Chondrocyte (in vitro differentiated cells): ENCODE results near the gene USHBP1. TPM values are rescaled to one million over a fixed set of nuclear protein-coding genes. Genes with fewer than 3 reads are reported as not detected.
A peak's percentile ranks its signal among the peaks of the same experiment; 100 is the strongest.

Experiments
- DNase-seq: peaks from one replicate; pipeline ENCODE4 v3.0.0; 2021; ENCODE audit warnings: mixed read lengths, low spot score
- H3K27ac Mint-ChIP-seq: one replicate; pipeline ENCODE4 v1.8.0; 2021; ENCODE audit warnings: mild to moderate bottlenecking, moderate library complexity, mixed read lengths; ENCODE audit not compliant: unreplicated experiment
- H3K27me3 Mint-ChIP-seq: 2 replicates; pipeline ENCODE4 v1.8.0; 2021; ENCODE audit warnings: low read depth, mixed read lengths
- H3K36me3 Mint-ChIP-seq: 2 replicates; pipeline ENCODE4 v1.8.0; 2021; ENCODE audit warnings: low read depth, mixed read lengths
- H3K4me1 Mint-ChIP-seq: 2 replicates; pipeline ENCODE4 v1.8.0; 2021; ENCODE audit warnings: low read depth, mild to moderate bottlenecking, mixed read lengths
- H3K4me3 Mint-ChIP-seq: one replicate; pipeline ENCODE4 v1.8.0; 2021; ENCODE audit warnings: mild to moderate bottlenecking, moderate library complexity, mixed read lengths; ENCODE audit not compliant: unreplicated experiment
- H3K9me3 Mint-ChIP-seq: 2 replicates; pipeline ENCODE4 v1.8.0; 2021; ENCODE audit warnings: low read depth, mixed read lengths
- total RNA-seq: library from RNA; stranded (reverse); gene quantifications from 3 replicates; pipeline ENCODE4 v1.2.1, GENCODE V29; 2021
- TF ChIP-seq, protein P1 (sequence below): fragments of 200-600 bp; sonication (generic); IDR thresholded peaks from 2 replicates; pipeline ENCODE4 v1.5.0; 2021; ENCODE audit warnings: antibody characterized with exemption, mild to moderate bottlenecking, moderate library complexity

USHBP1 gene
- total RNA-seq, 1 donor from 2014 or later = not detected

- peaks cover 54% of the 10 kb centered on the region for H3K4me1 Mint-ChIP-seq
- peaks cover 2% of the 10 kb centered on the region for H3K36me3 Mint-ChIP-seq
- peak within 1 kb of the TSS; percentile 90 for H3K27ac Mint-ChIP-seq
- H3K27me3 Mint-ChIP-seq = no peaks in the 10 kb centered on the region
- TF ChIP-seq, protein P1, sequence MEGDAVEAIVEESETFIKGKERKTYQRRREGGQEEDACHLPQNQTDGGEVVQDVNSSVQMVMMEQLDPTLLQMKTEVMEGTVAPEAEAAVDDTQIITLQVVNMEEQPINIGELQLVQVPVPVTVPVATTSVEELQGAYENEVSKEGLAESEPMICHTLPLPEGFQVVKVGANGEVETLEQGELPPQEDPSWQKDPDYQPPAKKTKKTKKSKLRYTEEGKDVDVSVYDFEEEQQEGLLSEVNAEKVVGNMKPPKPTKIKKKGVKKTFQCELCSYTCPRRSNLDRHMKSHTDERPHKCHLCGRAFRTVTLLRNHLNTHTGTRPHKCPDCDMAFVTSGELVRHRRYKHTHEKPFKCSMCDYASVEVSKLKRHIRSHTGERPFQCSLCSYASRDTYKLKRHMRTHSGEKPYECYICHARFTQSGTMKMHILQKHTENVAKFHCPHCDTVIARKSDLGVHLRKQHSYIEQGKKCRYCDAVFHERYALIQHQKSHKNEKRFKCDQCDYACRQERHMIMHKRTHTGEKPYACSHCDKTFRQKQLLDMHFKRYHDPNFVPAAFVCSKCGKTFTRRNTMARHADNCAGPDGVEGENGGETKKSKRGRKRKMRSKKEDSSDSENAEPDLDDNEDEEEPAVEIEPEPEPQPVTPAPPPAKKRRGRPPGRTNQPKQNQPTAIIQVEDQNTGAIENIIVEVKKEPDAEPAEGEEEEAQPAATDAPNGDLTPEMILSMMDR = no peak
- peak; percentile 99 for DNase-seq
- peak within 1 kb of the TSS; percentile 85 for H3K4me3 Mint-ChIP-seq
- H3K9me3 Mint-ChIP-seq = no peaks in the 10 kb centered on the region
Observed at GRCh38 chr19:17309198-17309964, 44.8 kb upstream of the USHBP1 start, which contains the start of gene DDA1. Gene DDA1, plus strand, starts transcription at chr19:17309563. Its CDS starts 92 bp downstream, at chr19:17309655.

DNA sequence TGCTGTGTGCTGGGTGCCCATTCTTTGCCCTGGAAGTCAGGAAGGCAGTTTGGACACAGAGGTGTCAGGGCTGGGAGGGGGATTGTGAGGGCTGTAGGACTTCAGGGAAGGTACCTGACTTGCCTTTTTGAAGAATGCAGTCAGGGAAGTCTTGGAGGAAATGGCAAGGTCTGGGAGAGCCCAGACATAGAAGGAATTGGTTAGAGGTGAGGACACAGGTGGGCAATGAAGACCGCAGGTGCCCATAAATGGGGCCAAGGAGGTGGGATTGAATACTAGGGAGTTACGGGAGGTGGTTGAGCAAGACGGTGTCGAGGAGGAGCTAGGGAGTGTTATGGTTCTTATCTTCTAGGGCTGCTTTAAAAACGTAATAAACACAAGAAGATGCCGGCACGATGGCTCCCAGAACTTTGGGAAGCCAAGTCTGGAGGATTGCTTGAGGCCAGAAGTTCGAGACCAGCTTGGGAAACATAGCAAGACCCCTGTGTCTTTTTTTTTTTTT is 43.4 kb upstream of the USHBP1 start:
- DNase-seq = no peak

DNA sequence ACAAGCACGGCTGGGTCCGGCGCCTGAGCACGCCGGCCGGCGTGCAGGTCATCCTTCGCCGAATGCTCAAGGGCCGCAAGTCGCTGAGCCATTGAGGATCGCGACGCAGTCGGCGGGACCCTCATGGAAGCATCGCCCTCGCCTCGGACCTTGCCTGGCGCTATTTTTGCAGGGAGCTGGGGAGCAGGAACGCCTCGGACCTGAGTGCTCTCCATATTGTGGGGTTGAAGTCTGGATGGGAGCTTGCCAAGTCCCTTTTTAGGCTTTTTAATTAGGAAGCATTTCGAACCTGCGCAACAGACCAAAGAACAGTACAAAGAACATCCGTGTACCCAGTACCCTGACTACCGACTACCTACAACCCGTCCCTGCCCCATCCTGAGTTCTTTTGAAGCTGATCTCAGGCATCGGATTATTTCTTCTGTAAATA is 41.8 kb upstream of the USHBP1 start:
- TF ChIP-seq, protein P1 = no peak
- H3K27me3 Mint-ChIP-seq = no peaks in the 10 kb centered on the region
- peaks cover 51% of the 10 kb centered on the region for H3K4me1 Mint-ChIP-seq
- peak overlapping the region; percentile 84 for H3K4me3 Mint-ChIP-seq
- H3K27ac Mint-ChIP-seq = peak overlapping the region; percentile 95
- no peaks in the 10 kb centered on the region for H3K9me3 Mint-ChIP-seq
- DNase-seq = no peak
- no peaks in the 10 kb centered on the region for H3K36me3 Mint-ChIP-seq

More for the DNA sequence above, 43.4 kb upstream of the USHBP1 start:
- Mint-ChIP-seq H3K27ac (peak overlapping the region; percentile 8), H3K36me3 (peaks cover 2% of the 10 kb centered on the region), H3K4me1 (peaks cover 65% of the 10 kb centered on the region), H3K27me3 (no peaks in the 10 kb centered on the region), H3K4me3 (no peak overlapping the region), H3K9me3 (no peaks in the 10 kb centered on the region)
- TF ChIP-seq, protein P1 = no peak

GRCh38 chr19:17305517-17306284 is 41.2 kb upstream of the USHBP1 start, which contains the start of gene MRPL34:
Gene MRPL34, plus strand, starts transcription at chr19:17305872. Its CDS starts 21 bp downstream, at chr19:17305893.
- peak within 1 kb of the TSS; percentile 84 for H3K4me3 Mint-ChIP-seq
- H3K4me1 Mint-ChIP-seq = peaks cover 45% of the 10 kb centered on the region
- TF ChIP-seq, protein P1 = peak; percentile 87

GRCh38 chr19:17305216-17305516 is 40.6 kb upstream of the USHBP1 start:
- peak overlapping the region; percentile 95 for H3K27ac Mint-ChIP-seq
- H3K4me1 Mint-ChIP-seq = peaks cover 40% of the 10 kb centered on the region
- TF ChIP-seq, protein P1 = no peak
- DNase-seq = peak; percentile 99
- H3K27me3 Mint-ChIP-seq = no peaks in the 10 kb centered on the region
- peak overlapping the region; percentile 84 for H3K4me3 Mint-ChIP-seq
- no peaks in the 10 kb centered on the region for H3K9me3 Mint-ChIP-seq
- H3K36me3 Mint-ChIP-seq = no peaks in the 10 kb centered on the region

More at GRCh38 chr19:17305517-17306284, 41.2 kb upstream of the USHBP1 start, which contains the start of gene MRPL34:
- Mint-ChIP-seq H3K27me3 (no peaks in the 10 kb centered on the region), H3K36me3 (no peaks in the 10 kb centered on the region), H3K9me3 (no peaks in the 10 kb centered on the region), H3K27ac (peak within 1 kb of the TSS; percentile 95)
- no peak for DNase-seq
